LNCAP (cell line): ENCODE measurements around the gene ANKH.

Source experiments
- TF ChIP-seq, protein P1 (sequence below): fragments of 450-650 bp; IDR thresholded peaks from 2 replicates; pipeline ENCODE4 v1.5.1; 2017; ENCODE audit warnings: mild to moderate bottlenecking

Gene ANKH

DNA sequence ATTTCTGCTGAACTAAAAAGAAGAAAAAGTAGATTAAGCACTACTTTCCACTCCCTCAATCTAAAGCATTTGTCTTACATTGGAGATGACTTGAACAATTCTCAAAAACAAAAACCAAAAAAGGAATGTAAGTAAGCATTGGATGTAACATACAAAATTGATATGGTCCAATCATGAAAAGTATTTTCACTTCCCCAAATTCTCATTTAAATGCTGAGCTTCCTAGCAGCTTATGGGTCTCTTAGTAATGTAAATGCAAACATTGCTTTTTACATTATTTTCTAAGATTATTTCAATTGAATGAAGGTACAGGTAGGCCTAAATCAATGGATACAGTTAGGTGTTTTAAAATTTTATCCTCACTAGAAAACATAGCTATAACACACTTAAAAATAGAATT is 20.0 kb downstream of the ANKH start:
- TF ChIP-seq, protein P1, sequence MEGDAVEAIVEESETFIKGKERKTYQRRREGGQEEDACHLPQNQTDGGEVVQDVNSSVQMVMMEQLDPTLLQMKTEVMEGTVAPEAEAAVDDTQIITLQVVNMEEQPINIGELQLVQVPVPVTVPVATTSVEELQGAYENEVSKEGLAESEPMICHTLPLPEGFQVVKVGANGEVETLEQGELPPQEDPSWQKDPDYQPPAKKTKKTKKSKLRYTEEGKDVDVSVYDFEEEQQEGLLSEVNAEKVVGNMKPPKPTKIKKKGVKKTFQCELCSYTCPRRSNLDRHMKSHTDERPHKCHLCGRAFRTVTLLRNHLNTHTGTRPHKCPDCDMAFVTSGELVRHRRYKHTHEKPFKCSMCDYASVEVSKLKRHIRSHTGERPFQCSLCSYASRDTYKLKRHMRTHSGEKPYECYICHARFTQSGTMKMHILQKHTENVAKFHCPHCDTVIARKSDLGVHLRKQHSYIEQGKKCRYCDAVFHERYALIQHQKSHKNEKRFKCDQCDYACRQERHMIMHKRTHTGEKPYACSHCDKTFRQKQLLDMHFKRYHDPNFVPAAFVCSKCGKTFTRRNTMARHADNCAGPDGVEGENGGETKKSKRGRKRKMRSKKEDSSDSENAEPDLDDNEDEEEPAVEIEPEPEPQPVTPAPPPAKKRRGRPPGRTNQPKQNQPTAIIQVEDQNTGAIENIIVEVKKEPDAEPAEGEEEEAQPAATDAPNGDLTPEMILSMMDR = no peak

DNA sequence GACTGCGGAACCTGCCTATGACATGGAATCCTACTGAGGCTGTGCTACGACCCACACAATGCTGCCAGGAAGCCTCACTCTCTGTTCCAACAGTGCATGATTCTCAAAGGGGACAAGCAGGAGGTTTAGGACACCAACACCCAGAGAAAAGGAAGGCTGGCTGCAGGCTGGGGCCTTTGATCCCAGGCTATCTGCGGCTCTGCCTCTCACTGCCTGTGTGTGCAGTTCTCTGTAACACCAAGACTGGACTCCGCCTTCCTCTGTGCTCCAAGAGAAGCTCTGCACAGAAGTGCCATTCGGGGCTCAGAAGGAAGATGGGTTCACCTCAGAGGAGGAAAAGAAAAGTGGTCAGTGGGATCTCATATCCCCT is 20.5 kb downstream of the ANKH start:
- TF ChIP-seq, protein P1 = no peak

DNA sequence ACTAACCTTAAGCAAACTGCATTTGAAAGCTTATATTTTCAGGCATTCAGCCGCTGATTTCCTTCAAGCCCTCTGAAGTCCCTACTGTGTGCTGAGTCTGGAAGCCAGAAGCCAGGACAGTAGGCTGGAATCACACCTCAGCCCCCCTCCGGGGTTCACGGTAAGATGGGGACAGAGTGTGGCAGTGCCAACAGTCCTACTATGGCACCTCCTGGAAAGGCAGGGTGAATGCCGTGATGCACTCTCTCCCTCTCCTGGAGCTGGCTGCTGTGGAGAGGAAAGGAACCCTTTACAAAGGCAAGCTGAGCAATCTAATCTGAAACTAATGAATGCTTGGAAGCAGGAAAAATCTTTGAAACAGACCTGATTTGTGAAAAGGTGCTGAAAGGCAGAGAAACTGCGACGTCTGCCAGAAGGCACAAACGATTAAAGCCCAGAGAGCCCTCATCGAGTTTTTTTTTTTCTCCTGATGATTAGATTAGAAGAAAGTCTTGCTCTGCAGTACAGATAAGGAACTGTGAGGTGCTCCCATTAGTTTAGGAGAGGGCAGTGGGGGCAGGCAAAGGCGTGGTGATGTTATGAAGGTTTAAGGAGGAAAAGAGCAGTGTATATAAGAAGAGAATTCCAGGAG is 21.0 kb downstream of the ANKH start:
- TF ChIP-seq, protein P1 = no peak

DNA sequence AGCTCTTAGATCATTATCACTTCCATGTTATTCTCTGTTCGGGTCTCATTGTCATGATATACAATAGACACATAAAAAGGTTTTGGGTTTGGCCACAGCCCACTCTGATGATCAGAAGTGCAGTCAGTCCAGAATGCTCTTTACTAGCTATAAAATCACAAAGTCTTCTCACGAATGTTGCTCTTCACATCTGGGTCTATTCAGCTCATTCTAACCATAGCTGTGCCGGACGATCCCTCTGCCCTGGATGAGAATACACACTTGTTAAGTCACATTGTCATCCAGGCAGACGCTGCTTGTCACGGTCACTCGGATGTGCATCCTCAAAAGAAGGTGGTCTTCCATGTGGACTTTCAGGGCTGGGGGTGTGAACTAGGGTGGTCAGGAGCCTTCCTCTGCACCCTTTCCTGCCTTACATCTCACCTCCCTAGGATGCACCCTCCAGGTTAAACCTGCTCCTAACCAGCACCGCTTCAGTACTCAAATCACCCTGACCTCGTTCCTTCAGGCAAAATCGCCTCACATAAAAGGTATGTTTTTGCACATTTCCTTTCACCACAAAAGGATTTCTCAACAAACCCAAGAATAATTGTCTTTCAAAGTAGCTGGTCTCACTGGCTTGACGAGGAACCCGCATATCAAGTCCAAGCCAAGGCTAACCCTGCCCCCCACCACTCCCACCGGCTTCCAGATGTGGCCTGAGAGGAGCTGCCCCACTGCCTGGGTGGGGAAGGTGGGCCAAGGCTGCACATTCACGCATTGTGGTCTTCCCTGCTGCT is 21.9 kb downstream of the ANKH start:
- TF ChIP-seq, protein P1 = no peak

DNA sequence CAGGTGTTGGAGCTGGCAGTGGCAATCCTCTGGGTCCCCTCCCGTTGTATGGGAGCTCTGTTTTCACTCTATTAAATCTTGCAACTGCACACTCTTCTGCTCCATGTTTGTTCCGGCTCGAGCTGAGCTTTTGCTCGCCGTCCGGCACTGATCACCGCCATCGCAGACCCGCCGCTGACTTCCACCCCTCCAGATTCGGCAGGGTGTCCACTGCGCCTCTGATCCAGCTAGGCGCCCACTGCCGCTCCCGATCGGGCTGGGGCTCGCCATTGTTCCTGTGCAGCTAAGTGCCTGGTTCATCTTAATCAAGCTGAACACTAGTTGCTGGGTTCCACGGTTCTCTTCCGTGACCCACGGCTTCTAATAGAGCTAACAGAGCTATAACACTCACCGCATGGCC is 23.2 kb downstream of the ANKH start:
- TF ChIP-seq, protein P1 = no peak

DNA sequence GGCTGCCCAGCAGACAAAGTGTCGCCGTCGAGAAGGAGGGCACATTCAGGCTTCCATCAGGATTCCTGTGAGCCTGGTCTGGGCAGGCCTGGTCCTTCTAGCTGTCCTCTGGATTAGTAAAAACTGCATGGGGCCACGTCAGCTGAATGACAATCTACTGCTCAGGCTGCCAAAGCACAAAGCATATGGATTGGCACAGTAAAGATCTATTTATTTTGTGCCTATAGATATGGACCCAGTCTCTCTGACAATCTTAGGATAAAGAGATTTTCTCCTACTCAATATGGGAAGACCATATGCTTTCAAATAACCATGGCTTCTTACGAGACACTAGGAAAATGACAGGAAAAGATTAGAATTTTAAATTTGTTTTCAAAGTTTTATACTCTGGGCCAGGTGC is 24.1 kb downstream of the ANKH start:
- TF ChIP-seq, protein P1 = no peak

DNA sequence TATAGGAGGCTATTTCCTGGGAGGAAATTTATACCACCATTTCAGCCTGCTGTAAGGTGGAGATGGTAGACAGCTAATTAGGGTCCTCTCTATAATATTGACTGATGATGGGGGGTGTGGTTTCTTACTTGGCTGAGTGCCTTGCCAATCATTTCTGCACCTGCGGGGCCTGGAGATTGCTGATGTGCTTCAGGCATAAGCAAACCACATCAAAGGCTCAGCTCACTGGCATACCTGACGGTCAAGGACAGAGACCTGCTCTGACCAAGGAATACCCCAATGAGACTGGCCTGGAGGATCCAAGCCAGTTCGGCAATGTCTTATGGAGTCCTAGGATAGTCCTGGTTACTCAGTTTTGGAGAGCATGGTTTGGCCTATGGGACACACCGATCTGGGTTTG is 29.5 kb downstream of the ANKH start:
- TF ChIP-seq, protein P1 = no peak
